OCI-M2 (cell line): ENCODE data around the gene APBA2.
"Not testable (repeated sequence)": the region's sequence is repeated elsewhere in the genome, so short reads cannot be mapped to it uniquely, and the experiment has no call there.

Experiments used
- DNase-seq: peaks from one replicate; lab custom pipeline; 2025; ENCODE audit not compliant: unreplicated experiment; lab: John Stamatoyannopoulos, UW

APBA2 gene

DNA sequence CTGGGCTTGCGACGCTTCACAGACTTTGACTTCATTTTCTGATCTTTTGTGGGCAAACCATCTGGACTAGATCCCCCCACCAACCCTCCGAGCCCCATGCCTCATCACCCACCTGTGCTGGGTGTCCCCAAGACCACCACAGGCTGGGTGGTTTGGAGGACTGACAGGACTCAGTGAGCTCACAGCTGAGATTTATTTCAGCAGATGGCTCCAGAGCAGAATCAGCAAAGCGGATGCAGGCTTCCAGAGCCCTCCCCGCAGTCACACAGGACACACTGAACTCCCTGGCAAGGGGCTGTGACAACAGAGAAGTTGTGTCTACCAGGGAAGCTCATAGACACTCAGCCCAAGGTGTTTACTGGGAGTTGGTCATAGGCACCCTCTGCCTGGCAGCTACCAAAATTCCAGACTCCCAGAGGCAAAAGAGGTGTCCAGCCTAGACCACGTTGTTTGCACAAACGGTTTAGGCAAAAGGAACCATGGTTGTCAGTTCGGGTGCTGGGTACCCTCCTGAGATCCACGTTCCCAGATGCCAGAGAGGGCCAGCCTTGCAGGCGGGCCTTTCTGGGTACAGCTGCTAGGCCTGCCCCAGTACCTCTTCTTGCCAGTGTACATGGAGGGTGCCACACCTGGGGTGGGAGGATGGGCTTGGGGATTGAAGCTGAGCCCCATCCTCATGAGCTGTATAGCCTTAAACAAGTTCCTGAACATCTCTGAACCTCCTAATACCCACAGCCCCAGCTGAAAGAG lies 213.5 kb downstream of the APBA2 start:
- no peak for DNase-seq

DNA sequence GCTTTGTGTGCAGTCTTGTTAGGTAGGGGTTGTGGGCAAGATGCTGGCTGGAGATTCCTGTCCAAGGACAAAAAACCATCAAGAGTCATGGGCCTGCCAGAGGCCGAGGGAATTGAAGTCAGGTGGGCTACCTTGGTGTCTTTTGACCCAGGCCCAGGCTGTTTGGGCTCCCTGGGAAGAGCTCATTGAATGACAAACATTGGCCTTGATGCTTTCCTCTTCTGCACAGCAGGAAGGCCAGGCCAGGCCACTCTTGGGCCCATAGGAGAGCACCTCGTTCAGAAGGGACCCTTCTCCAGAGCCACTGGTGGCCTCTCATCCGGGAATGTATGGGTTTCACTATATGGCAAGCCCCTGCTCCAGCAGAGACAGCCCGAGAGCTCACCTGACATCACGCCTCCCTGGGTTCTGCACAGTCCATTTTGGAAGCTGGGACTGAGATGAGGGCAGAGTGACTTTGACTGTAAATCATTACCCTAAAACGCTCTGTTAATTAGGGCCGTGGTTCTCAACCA lies 214.8 kb downstream of the APBA2 start:
- no peak for DNase-seq

DNA sequence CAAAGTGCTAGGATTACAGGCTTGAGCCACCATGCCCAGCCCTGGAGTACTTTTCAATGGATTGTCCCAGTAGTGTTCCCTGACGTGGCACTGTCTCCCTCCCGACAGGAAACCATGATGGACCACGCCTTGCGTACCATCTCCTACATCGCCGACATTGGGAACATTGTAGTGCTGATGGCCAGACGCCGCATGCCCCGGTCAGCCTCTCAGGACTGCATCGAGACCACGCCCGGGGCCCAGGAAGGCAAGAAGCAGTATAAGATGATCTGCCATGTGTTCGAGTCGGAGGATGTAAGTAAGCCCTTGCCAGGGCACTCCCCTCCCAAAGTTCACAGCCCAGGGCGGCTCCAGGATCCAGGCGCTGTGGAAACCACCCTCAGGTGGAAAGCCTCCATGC lies 215.7 kb downstream of the APBA2 start:
- DNase-seq: no peak

DNA sequence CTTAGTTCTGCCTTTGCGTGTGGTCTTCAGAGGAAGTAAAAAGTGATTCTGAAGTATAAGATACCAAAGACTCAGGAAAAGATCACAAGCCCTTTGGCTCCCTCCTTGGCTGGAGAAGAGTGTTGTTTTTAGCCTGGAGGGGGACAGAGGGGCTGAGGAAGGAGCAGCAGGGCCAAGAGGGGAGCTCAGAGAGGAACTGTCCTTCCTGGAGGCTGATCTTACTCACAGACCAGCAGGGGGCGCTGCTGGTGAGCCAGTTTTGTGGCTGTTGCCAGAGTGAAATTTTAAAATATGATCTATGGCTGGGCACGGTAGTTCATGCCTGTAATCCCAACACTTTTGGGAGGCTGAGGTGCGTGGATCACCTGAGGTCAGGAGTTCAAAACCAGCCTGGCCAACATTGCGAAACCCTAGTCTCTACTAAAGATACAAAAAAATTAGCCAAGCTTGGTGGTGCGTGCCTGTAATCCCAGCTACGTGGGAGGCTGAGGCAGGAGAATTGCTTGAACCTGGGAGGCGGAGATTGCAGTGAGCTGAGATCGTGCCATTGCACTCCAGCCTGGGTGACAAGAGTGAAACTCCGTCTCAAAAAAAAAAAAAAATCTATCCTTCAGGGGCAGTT lies 216.5 kb downstream of the APBA2 start:
- DNase-seq: not testable (repeated sequence)

DNA sequence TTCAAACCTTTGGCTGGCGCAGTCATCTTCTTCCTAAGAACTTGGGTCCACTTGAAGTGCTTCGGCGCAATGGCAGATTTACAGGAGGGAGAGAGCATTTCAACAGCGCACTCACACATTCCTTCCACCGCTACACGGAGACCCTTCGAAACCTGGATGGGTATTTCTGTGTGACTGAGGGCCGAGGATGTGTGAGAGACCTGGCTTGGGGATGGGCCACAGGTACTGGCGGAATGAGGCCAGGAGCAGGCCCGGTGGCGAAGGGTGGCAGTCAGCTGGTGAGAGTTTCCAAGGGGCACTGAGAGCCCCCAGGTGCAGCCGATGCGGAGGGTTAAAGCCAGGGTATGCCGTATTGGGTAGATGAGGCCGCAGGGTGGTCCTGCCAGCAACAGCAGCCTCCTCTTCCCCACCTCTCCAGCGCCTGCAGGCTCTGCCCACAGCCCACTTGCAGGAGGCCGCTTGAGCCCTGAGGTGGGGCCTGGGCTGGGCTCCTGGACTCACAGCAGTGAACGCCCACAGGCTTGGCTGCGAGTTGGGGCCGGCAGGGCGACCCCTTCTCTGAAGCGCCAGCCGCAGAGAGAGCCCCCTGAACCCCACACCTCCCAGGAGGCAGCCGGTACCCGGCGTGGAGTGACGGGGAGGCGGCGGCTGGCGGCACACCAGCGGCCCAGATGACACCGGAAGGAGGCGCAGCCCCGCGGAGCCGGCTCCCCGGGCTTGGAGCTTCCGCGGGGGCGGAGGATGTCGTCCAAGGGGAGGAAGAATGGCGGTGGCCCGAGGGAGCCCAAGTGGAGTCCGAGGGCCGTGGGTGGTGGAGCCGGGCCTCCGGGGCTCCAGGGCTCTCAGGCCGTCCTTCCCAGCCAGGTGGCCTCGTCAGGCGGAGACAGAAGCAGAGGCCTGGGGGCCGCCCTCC lies 217.4 kb downstream of the APBA2 start:
- DNase-seq: no peak

DNA sequence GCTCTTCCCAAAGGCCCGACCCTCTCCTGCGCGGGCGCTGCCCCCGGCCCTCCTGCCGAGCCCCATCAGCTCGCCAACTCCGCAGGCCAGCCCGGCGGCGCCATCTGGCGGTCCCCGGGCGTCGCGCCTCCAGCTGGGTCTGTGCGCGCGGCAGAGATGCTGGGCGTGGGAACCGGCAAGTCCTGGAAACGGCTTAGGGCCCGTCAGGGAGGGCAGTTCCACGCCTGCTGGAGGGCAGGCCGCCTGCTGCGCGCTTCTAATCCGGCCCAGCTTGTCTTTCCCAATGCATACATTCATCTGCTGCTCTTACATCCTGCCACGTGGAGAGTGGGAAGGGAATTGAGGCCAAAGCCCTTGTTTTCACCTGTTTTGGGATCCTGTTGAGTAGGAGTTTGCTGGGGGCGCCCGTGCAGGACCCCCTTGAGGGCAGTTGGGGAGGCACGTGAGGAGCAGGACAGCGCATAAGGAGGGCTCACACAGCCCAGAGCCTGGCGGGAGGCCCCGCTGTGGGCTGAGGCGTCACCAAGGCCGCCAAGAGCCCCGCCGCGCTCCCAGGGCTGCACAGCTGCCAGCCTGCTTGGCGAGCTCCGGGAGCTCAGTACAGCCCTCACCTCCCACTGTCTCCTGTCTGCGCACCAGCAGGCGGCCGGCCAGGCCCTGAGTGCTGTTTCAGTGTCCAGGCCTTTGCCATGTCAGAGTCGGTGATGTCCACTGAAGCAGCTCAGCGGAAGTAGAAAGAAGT lies 218.2 kb downstream of the APBA2 start:
- no peak for DNase-seq

DNA sequence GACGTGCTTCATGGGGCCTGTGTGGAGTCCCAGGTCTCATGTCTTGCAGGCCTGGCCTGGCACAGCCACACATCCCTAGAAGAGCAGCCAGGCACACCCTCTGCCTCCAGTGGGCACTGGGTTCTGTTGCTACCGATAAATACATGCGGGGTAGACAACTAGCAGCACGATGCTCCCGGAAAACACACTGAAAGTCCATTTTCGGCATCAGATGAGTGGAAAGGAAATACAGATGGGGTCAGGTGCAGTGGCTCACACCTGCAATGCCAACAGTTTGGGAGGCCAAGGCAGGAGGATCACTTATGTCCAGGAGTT lies 218.7 kb downstream of the APBA2 start:
- no peak for DNase-seq

DNA sequence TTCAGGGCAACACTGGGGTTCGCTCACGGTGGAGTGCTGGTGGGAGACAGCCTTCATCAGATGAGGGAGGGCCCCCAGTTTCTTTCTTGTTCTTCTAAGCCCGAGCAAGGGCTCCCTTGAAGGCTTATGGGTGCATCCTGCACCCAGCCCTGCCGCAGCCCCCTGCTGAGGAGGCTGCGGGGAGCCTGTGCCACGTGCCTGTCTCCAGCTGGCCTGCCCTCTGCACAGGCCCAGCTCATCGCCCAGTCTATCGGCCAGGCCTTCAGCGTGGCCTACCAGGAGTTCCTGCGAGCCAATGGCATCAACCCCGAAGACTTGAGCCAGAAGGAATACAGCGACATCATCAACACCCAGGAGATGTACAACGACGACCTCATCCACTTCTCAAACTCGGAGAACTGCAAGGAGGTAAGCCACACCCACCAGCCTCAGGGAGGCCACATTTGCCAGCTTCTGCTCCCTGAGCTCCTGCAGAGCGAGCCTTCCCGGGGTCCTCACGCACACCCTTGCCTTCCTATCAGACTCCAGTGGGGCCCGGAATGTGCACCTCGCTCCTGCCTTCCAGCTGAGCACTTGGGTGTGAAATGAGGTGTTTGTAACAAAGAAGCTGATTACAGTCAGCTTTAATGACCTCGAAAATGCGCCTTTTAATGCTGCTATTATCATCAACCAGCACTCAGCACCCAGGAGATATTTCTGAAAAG lies 219.5 kb downstream of the APBA2 start:
- DNase-seq: no peak

DNA sequence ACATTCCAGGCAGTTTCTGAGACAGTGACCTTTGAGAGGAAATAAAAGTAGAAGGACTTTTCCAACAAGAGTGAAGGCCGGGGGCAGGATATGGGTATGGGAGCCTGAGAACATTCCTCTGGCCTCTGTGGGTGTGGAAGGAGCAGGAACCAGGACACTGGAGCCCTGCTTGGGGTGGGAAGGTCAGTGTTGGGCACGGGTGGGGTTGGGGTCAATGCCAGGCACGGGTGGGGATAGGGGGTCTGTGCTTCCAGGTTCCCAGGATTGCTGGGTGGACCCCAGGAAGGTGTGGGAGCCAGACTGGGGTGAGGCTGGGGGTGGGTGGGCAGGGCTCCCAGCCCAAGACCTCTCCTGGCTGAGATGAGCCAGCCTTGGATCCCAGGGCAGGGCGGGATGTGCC lies 220.3 kb downstream of the APBA2 start:
- no peak for DNase-seq

DNA sequence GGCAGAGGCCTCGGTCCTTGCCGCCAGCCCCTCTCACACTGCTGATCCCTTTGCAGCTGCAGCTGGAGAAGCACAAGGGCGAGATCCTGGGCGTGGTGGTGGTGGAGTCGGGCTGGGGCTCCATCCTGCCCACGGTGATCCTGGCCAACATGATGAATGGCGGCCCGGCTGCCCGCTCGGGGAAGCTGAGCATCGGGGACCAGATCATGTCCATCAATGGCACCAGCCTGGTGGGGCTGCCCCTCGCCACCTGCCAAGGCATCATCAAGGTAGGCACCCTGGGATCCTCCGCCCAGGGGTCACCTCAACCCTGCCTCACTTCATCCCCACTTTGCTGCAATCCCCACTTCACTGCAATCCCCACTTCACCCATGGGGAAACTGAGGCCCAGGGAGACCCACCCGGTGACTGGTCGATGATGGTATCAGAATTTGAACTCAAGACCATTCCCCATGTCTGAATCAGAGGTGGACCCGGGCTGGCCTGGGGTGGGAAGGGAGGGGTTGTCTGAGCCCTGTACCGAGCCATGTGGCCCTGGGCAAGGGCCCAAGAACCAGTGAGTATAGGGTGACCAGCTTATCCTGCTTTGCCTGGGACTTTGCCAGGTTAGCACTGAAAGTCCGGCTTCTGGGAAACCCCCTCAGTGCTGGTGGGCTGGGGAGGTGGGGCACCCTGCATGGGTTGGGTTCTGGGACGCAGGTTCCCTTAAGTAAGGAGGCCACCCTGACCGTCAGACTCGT lies 220.9 kb downstream of the APBA2 start:
- no peak for DNase-seq

DNA sequence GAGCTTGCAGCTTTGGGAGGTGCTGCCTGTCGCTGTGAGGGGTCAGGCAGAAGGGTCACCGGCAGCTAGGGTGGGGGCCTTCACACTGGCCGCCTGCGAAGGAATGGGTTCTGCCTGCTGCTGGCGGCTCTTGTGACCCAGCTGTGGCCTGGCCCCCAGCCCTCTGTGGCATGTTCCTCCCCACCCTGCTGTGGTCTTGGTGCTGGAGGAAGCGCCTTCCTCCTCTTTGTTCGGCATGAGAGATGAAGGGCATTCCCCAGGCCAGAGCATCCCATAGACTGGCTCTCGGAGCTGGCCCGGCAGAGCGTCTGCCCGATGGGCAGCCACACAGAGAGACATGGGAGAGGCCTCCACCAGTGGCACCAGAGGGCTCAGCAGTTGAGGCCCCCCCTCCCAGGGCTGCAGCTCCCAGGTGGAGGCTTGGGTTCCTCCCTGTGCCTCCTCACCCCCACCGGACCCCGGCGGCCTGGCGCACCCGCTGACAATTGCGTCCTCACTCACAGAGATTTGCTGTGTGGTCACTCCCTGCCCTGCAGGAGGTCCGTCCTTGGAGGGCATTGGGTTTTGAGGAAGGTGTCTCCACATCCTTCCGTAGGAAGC lies 221.6 kb downstream of the APBA2 start:
- DNase-seq: no peak

DNA sequence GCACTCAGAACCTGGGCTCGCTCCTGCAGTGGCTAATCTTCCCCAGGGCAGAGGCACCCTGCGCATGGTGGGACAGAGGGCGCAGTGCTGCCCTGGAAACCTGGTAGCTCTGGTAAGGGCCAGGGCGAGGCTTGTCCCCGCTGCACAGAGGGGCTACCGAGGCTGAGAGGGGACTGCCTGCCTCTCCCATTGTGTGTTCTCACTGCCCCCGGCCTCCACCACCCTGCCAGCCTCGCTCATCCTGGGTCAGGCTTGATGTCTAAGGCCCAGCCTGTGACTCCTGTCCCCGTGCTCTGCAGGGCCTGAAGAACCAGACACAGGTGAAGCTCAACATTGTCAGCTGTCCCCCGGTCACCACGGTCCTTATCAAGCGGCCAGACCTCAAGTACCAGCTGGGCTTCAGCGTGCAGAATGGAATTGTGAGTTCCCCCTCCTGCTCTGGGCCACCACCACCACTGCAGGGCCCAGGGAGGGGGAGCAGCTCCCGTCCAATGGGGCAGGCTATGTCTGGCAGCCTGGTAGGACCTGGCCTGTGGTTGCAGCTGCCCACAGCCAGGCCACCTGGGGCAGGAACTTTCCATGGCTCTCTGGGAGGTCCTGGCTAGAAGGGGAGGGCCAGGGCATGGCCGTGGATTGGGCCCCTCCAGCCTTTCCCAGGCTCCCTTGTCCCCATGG lies 222.3 kb downstream of the APBA2 start:
- no peak for DNase-seq

DNA sequence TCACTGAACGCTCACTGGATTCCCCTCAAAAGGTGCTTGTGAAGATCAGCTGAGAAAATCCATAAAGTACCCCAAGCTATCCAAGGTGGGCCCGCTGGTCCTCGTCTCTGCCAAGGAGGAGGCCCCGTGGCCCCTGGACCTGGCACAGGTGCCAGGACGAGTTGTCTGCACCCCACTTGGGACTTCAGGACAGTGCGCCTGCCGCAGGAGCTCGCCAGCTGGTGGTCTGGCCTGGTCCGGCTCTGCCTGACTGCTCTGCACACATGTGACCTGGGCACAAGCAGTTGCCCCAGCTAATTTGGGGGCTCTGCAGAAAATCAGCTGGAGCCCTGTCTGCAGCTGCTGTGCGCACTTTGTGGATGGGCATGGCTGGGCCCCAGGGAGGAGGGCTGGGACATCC lies 224.0 kb downstream of the APBA2 start:
- DNase-seq: no peak

DNA sequence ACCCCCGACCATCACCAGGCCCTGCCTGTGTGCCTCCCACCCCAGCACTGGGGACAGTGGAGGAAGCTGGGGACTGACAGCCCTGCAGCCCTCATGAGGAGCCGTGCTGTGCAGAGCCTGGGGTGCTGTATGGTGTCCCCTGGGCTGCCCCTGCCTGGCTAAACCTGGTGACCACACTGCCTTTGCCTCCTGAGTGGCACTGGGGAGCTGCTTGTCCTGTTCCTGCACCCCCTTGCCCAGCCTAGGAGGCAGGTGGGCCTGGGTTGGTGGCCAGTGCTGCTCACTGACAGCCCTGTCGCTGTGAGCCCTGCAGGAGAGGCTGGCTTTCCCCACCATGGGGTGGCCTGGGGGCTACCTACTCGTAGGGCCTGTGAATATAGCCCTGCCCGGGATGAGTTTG lies 224.4 kb downstream of the APBA2 start:
- DNase-seq: no peak

DNA sequence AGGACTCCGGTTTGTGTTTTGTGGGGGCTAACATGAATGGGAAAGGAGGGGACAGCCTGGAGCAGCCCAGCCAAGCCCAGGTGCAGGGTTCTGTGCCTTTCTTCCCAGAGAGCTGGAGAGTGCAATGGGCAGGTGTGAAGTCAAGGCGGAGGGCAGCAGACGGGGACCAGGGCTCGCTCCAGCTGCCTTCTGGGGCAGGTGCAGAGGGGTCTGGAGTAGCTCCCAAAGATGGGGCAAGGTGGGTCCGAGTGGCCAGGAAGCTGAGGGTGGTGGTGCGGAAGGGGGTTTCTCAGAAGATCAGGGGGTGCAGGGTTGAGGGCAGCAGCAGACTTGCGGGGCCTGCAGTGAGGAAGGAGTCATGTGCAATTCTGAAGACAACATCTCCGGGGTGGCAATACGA lies 225.0 kb downstream of the APBA2 start:
- DNase-seq: no peak

DNA sequence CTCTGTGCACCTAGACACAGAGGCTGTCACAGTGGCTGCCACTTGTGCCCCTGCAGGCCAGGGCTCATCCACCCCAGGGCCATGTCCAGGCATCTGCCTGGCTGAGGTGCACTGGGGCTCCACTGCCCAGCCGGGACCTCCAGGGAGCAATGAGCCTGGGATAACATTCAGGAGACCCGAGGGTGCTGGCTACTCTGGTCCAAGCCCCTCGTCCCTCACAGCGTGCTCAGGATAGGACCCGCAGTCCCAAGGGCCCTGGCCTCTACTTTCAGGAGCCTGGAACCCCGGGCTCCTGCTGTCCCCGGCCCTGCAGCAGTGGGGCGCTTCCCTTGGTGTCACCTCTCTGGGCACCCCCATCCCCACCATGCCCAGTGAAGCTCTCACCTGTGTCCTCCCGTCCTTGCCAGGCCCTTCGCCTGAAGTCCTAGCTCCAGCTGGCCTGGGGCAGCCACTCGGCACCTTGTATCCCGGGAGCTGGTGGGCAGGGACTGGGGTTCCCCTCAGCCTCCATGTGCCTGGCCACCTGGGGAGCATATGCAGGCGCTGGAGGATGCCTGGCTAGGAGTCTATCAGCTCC lies 226.0 kb downstream of the APBA2 start:
- no peak for DNase-seq

DNA sequence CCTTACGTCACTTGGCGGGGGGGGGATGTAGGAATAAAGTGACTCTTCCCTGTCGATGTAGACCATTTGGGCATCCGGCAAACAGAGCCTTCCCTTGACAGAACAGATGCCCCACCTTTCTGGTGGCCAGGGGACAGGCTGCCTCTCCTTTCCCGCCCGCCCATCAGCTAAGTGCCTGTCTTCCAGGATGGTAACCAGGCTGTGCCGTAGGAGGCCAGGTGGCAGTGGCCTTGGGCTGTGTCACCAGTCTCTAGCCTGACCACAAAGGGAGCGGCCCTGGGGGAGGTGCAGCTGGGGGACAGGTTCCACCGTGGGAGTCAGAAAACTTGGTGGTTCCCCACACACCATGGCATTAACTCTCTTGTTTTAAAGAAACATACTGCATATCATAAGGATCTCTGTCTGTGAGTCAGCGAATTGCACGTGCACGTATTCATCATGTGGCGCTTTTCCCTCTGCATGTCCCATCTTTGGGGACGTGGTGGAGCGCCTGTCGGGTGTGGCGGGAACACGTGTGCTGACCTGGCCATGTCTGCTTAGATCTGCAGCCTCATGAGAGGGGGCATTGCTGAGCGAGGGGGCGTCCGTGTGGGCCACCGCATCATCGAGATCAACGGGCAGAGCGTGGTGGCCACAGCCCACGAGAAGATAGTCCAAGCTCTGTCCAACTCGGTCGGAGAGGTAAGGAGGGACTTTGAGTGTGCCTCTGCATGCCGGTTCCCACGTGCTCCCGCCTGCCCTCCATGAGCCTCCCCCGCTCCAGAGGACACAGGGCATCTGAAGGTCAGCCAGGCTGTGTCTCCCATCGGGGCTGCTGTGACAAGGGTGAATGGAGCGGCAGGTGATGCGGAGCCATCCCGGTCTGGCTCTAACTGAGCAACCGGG lies 227.8 kb downstream of the APBA2 start:
- DNase-seq: no peak
